Osteocyte (in vitro differentiated cells): ENCODE data around the gene LENG8. TPM values are rescaled to one million over a fixed set of nuclear protein-coding genes. Genes with fewer than 3 reads are reported as not detected.
"Not testable (repeated sequence)": the region's sequence is repeated elsewhere in the genome, so short reads cannot be mapped to it uniquely, and the experiment has no call there.

Experiments
- DNase-seq: peaks from one replicate; pipeline ENCODE4 v3.0.0; 2021; ENCODE audit warnings: mixed read lengths; ENCODE audit not compliant: unreplicated experiment; ENCODE audit errors: extremely low spot score
- H3K27ac Mint-ChIP-seq: one replicate; pipeline ENCODE4 v1.8.0; 2021; ENCODE audit warnings: mild to moderate bottlenecking, mixed read lengths; ENCODE audit not compliant: unreplicated experiment
- H3K27me3 Mint-ChIP-seq: one replicate; pipeline ENCODE4 v1.8.0; 2021; ENCODE audit warnings: mixed read lengths; ENCODE audit not compliant: unreplicated experiment
- H3K36me3 Mint-ChIP-seq: one replicate; pipeline ENCODE4 v1.8.0; 2021; ENCODE audit warnings: mixed read lengths; ENCODE audit not compliant: unreplicated experiment
- H3K4me1 Mint-ChIP-seq: one replicate; pipeline ENCODE4 v1.8.0; 2021; ENCODE audit warnings: mixed read lengths; ENCODE audit not compliant: unreplicated experiment
- H3K4me3 Mint-ChIP-seq: one replicate; pipeline ENCODE4 v1.8.0; 2021; ENCODE audit warnings: mild to moderate bottlenecking, moderate library complexity, mixed read lengths; ENCODE audit not compliant: unreplicated experiment
- H3K9me3 Mint-ChIP-seq: one replicate; pipeline ENCODE4 v1.8.0; 2021; ENCODE audit warnings: mixed read lengths; ENCODE audit not compliant: unreplicated experiment
- CTCF ChIP-seq: fragments of 200-600 bp; sonication (generic); IDR thresholded peaks from 2 replicates; pipeline ENCODE4 v1.5.0; 2021; ENCODE audit warnings: antibody characterized with exemption, mild to moderate bottlenecking, moderate library complexity
- total RNA-seq: library from RNA; stranded (reverse); gene quantifications from 2 replicates; pipeline ENCODE4 v1.2.1, GENCODE V29; 2021

Gene LENG8
- total RNA-seq, 1 donor from 2014 or later, result 192 TPM

- Mint-ChIP-seq H3K4me3 (no peak overlapping the region), H3K27me3 (no peaks in the 10 kb centered on the region), H3K36me3 (peaks cover 14% of the 10 kb centered on the region), H3K9me3 (no peaks in the 10 kb centered on the region), H3K27ac (no peak overlapping the region), H3K4me1 (peaks cover 18% of the 10 kb centered on the region)
- TF ChIP-seq CTCF, result no peak
- no peak for DNase-seq
These were observed 4.3 kb upstream of the LENG8 start for GRCh38 chr19:54444737-54445136.

- H3K9me3 Mint-ChIP-seq, result not testable (repeated sequence)
These were observed 2.6 kb upstream of the LENG8 start for GRCh38 chr19:54446349-54446748.

GRCh38 chr19:54448040-54448773 lies 792 bp upstream of the LENG8 start:
- peak overlapping the region; percentile 99 for H3K4me3 Mint-ChIP-seq
- no peak for TF ChIP-seq CTCF
- DNase-seq, result no peak
- H3K36me3 Mint-ChIP-seq, result peaks cover 25% of the 10 kb centered on the region
- peak overlapping the region; percentile 98 for H3K27ac Mint-ChIP-seq
- no peaks in the 10 kb centered on the region for H3K9me3 Mint-ChIP-seq
- H3K27me3 Mint-ChIP-seq, result no peaks in the 10 kb centered on the region
- peaks cover 36% of the 10 kb centered on the region for H3K4me1 Mint-ChIP-seq

More at GRCh38 chr19:54446349-54446748, 2.6 kb upstream of the LENG8 start:
- peaks cover 34% of the 10 kb centered on the region for H3K4me1 Mint-ChIP-seq
- not testable (repeated sequence) for H3K4me3 Mint-ChIP-seq, H3K27ac Mint-ChIP-seq, H3K27me3 Mint-ChIP-seq, DNase-seq
- H3K36me3 Mint-ChIP-seq, result peaks cover 18% of the 10 kb centered on the region

GRCh38 chr19:54449701-54450069 lies 686 bp downstream of the LENG8 start:
- peak overlapping the region; percentile 98 for H3K27ac Mint-ChIP-seq
- H3K36me3 Mint-ChIP-seq, result peaks cover 28% of the 10 kb centered on the region
- DNase-seq, result no peak
- H3K27me3 Mint-ChIP-seq, result no peaks in the 10 kb centered on the region
- peak overlapping the region; percentile 99 for H3K4me3 Mint-ChIP-seq
- TF ChIP-seq CTCF, result no peak
- no peaks in the 10 kb centered on the region for H3K9me3 Mint-ChIP-seq
- peaks cover 36% of the 10 kb centered on the region for H3K4me1 Mint-ChIP-seq

- H3K9me3 Mint-ChIP-seq, result no peaks in the 10 kb centered on the region
- TF ChIP-seq CTCF, result no peak
- DNase-seq, result no peak
- H3K4me1 Mint-ChIP-seq, result peaks cover 36% of the 10 kb centered on the region
- H3K27me3 Mint-ChIP-seq, result no peaks in the 10 kb centered on the region
- peak overlapping the region; percentile 99 for H3K4me3 Mint-ChIP-seq
- peak overlapping the region; percentile 98 for H3K27ac Mint-ChIP-seq
- H3K36me3 Mint-ChIP-seq, result peaks cover 36% of the 10 kb centered on the region
These were observed 2.4 kb downstream of the LENG8 start for GRCh38 chr19:54451331-54451871.
